Activated CD4-positive, alpha-beta T cell treated with anti-CD3 and anti-CD28 coated beads for 1 hour (primary cell): Measurements from ENCODE around the gene ROS1.

ENCODE experiments used
- DNase-seq: peaks from one replicate; pipeline ENCODE4 v3.0.0-alpha.2; 2020

Gene ROS1

GRCh38 chr6:117440706-117441525 is 15.2 kb upstream of the ROS1 start:
- no peak for DNase-seq

- no peak for DNase-seq
Observed at GRCh38 chr6:117432273-117432672, 6.5 kb upstream of the ROS1 start.

- DNase-seq = no peak
Observed at GRCh38 chr6:117423754-117424153, 2.0 kb downstream of the ROS1 start.

- no peak for DNase-seq
Observed at GRCh38 chr6:117418320-117418719, 7.4 kb downstream of the ROS1 start.

GRCh38 chr6:117417851-117418250 is 7.9 kb downstream of the ROS1 start:
- no peak for DNase-seq

GRCh38 chr6:117414770-117415169 is 11.0 kb downstream of the ROS1 start:
- DNase-seq = no peak

GRCh38 chr6:117411474-117411873 is 14.3 kb downstream of the ROS1 start:
- DNase-seq = no peak

GRCh38 chr6:117409863-117410262 is 15.9 kb downstream of the ROS1 start:
- DNase-seq = no peak

GRCh38 chr6:117409420-117409819 is 16.3 kb downstream of the ROS1 start:
- DNase-seq = no peak

- no peak for DNase-seq
Observed at GRCh38 chr6:117404548-117404947, 21.2 kb downstream of the ROS1 start.

GRCh38 chr6:117401799-117402198 is 23.9 kb downstream of the ROS1 start:
- DNase-seq = no peak

- DNase-seq = no peak
Observed at GRCh38 chr6:117399924-117400323, 25.8 kb downstream of the ROS1 start.

GRCh38 chr6:117399126-117399525 is 26.6 kb downstream of the ROS1 start:
- DNase-seq = no peak

GRCh38 chr6:117397536-117398227 is 28.1 kb downstream of the ROS1 start:
- DNase-seq = no peak

GRCh38 chr6:117396228-117396627 is 29.5 kb downstream of the ROS1 start:
- no peak for DNase-seq

GRCh38 chr6:117395164-117395563 is 30.6 kb downstream of the ROS1 start:
- no peak for DNase-seq

- DNase-seq = no peak
Observed at GRCh38 chr6:117393045-117393444, 32.7 kb downstream of the ROS1 start.

- DNase-seq = no peak
Observed at GRCh38 chr6:117391874-117392583, 33.7 kb downstream of the ROS1 start.

- DNase-seq = no peak
Observed at GRCh38 chr6:117389227-117390057, 36.3 kb downstream of the ROS1 start.

GRCh38 chr6:117387454-117387974 is 38.2 kb downstream of the ROS1 start:
- no peak for DNase-seq

- DNase-seq = no peak
Observed at GRCh38 chr6:117384659-117385058, 41.1 kb downstream of the ROS1 start.

GRCh38 chr6:117381749-117382148 is 44.0 kb downstream of the ROS1 start:
- DNase-seq = no peak

GRCh38 chr6:117380298-117380697 is 45.4 kb downstream of the ROS1 start:
- no peak for DNase-seq
